ENCODE data around the gene COL5A1.

DNA sequence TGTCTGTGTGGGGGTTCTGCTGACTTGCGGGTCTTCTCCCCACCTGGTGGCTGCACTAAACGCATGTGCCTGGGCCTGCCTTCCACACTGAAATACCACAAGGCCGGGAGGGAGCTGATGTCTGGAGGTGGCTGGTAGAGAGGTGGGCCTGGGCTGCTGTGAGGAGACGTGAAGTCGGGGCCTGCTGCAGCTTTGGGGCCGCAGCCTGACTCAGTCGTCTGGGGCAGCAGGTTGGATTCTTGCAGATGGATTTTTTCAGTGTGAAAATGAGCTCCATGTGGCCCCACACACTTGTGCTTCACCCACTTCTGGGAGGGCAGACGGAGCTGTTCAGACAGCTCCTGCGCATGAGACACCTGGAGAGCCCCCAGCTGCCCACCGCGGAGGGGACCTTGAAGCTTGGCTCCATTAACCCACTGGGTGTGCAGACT, 29.3 kb downstream of the COL5A1 start:
- TF ChIP-seq, protein P1, sequence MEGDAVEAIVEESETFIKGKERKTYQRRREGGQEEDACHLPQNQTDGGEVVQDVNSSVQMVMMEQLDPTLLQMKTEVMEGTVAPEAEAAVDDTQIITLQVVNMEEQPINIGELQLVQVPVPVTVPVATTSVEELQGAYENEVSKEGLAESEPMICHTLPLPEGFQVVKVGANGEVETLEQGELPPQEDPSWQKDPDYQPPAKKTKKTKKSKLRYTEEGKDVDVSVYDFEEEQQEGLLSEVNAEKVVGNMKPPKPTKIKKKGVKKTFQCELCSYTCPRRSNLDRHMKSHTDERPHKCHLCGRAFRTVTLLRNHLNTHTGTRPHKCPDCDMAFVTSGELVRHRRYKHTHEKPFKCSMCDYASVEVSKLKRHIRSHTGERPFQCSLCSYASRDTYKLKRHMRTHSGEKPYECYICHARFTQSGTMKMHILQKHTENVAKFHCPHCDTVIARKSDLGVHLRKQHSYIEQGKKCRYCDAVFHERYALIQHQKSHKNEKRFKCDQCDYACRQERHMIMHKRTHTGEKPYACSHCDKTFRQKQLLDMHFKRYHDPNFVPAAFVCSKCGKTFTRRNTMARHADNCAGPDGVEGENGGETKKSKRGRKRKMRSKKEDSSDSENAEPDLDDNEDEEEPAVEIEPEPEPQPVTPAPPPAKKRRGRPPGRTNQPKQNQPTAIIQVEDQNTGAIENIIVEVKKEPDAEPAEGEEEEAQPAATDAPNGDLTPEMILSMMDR (IDR thresholded peaks at IDR 0.05), result no peak
- TF ChIP-seq POLR2A (IDR thresholded peaks at IDR 0.05), result no peak
